GM21526 (cell line): ENCODE measurements around the gene USH1C.

Experiments used
- ATAC-seq: cut with Tn5 transposase; IDR thresholded peaks from one replicate; pipeline ENCODE4 v1.9.1; 2021; ENCODE audit warnings: moderate library complexity; ENCODE audit not compliant: unreplicated experiment, low FRiP score

USH1C gene

GRCh38 chr11:17571431-17572358 is 27.5 kb upstream of the USH1C start:
- no peak for ATAC-seq

DNA sequence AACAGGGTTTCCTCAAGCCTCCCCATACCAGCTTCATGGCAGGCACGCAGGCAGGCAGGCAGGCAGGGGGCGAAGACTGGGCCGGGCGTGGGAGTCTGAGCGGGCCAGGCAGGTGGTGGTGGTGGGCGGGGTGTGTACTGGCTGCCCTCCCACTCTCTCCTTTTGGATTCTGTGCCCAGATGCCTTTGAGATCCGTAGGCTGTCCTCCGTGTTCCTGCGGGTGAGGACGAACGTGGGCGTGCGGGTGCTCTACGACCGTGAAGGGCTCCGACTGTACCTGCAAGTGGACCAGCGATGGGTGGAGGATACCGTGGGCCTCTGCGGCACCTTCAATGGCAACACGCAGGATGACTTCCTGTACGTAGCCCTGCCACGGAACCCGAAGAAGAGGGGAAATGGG is 25.8 kb upstream of the USH1C start:
- ATAC-seq = no peak

- ATAC-seq = no peak
These were observed 24.7 kb upstream of the USH1C start for GRCh38 chr11:17568944-17569343.

- ATAC-seq = no peak
These were observed 20.4 kb upstream of the USH1C start for GRCh38 chr11:17564687-17565042.

DNA sequence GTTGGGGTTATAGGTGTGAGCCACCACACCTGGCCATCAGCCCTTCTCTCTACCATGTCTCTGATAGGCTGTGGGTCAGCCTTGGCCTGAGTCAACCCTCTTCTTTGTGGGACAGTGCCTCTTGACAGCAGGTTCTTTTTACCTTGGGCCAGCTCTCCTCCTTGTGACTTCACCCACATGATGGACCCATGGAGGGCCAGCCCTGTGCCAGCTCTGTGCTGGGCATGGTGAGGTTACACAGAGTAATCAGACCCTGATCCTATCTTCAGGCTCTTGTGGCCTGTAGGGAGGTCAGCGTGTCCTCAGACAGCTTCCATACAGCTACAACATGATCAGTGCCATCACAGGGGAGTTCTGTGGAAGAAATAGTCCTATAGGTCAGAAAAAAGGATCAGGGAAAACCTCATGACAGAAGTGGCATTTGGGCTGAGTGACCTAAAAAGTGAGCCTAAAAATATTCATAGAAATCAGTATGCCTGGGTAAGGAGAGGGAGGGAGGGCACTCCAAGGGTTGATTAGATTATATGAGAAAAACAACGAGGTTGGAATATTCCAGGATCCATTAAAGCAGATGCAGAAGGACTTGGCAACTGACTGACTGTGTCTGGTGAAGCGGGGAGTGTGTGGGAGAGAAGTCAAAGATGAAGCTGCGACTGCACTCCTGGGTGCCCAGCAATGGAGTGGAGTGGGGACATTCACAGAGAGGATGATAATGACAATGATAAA is 19.9 kb upstream of the USH1C start:
- no peak for ATAC-seq

DNA sequence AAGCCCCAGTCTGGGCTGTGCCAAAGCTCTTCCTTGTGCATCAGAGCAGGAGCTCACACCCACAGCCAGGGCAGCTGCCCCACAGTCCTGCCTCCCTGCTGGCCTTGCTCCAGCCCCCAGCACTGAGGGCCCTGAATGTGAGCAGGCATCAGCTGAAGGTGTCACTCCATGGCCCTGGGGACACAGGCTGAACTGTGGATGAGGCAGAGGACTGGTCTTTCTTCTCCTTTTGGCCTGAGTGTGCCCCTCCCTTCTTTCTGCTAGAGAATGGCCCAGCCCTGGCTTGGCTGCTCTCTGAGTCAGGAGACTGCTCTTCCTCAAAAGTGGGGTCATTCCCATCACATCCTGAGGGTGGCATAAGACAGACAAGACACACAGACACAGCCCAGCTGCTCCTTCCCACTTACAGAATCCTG is 19.0 kb upstream of the USH1C start:
- ATAC-seq = no peak

DNA sequence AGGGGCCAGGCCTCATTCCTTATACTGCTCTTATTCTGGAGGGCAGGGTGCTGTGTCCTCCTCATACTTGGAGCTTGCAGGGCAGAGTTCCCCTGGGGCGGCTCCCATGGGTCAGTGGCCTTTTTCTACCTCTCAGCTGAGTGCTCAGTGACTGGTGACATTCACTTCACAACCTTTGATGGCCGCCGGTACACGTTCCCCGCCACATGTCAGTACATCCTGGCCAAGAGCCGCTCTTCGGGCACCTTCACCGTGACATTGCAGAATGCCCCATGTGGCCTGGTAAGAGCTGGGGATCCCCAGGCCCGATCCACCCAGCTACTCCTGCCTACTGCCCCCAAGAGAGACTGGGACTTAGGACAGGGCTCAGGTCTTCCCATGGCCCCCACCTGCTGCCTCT is 17.3 kb upstream of the USH1C start:
- ATAC-seq = no peak

GRCh38 chr11:17561111-17561415 is 16.8 kb upstream of the USH1C start:
- ATAC-seq = no peak

GRCh38 chr11:17560281-17561110 is 16.3 kb upstream of the USH1C start:
- ATAC-seq = no peak

GRCh38 chr11:17559341-17560087 is 15.3 kb upstream of the USH1C start:
- no peak for ATAC-seq

DNA sequence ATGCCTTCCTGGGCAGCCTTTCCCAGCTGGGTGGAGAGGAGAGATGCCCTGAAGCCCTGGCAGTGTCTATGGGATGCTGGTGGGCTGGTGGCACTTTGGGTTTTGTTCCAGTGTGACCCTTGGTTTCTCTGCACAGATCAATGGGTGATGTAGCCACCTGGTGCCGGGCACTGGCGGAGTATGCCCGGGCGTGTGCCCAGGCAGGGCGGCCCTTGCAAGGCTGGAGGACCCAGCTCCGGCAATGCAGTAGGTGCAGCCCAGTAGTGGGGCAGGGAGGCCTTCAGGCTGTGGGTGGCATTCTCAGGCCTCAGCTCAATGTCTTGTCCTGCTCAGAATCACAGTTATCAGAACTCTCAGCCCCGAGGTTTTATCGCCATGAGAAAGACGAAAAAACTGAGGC is 14.7 kb upstream of the USH1C start:
- no peak for ATAC-seq

- ATAC-seq = no peak
These were observed 14.0 kb upstream of the USH1C start for GRCh38 chr11:17558025-17558780.

DNA sequence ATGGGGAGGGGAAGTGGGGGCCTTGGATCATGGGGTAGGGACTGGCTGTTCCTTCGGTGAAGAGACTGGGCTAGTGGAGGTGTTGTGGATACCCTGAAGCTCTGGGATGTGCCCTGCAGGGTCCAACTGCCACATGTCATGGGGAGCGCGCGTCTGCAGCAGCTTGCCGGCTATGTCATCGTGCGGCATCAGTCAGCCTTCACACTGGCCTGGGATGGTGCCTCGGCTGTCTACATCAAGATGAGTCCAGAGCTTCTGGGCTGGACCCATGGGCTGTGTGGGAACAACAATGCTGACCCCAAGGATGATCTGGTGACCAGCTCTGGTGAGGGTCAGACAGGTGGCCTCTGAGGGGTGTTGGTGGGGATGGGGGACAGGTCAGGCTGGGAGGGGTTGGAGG is 12.8 kb upstream of the USH1C start:
- no peak for ATAC-seq

DNA sequence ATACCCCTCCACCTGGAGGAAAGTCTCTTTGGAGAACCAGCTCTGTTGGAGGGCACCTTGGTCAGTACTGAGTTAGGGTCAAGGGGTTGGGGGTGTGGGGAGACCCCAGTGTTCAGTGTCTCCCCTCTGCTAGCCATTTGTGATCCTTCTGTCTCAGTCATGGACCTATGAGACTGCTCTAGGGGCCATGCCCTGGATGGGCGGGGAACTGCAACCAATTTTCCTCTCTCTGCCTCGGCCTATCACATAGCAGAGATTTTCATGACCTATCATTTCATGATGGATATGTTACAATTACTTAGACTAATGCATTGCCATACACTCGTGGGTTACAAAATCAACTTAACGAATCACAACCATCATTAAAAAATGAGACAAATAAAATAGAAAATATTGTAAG is 10.3 kb upstream of the USH1C start:
- no peak for ATAC-seq

DNA sequence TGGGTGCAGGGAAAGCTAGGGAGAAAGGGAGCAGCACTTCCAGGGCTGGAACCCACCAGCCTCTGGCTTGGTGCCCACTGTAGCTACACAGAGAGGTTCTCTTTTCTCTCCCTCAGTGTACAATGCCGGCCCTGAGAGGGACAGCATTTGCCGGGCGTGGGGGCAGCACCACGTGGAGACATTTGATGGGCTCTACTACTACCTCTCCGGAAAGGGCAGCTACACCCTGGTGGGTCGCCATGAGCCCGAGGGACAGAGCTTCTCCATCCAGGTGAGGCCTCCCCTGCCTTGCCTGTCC is 9.0 kb upstream of the USH1C start:
- ATAC-seq = no peak

DNA sequence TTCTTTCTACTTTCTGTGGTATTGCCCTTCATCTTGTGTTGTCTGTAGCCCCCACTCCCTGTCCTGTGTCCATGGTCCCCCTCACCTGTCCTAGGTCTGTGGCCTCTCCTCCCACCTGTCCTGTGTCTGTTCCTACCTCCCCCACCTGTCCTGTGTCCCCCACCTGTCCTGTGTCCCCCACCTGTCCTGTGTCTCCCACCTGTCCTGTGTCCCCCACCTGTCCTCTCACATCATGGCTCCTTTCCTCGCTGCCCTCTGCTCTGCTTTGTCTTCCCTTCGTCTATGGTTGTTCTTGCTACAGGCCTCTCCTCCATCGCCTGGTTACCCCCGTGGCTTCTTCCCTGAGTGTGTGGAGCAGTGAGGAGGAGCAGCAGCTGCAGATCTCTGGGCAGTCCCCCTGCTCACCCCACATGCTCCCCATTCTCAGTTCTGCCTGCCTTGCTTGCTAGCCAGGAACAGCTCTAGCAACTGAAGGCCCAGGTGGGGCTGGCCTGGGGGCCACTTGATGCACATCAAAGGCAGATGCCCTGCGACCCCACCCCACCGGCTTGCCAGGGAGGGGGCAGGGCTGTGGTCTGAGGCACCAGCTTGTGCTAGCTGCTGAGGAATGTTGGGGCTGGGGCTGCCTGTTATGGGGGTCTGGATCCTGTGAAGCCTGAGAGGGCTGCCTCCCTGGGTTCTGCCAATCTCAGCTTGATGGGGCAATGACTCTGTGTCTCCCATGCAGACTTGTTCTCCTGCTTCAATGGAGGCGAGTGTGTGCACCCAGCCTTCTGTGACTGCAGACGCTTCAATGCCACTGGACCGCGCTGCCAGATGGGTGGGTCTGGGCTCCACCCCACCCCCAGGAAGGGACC is 8.4 kb upstream of the USH1C start:
- ATAC-seq = no peak

DNA sequence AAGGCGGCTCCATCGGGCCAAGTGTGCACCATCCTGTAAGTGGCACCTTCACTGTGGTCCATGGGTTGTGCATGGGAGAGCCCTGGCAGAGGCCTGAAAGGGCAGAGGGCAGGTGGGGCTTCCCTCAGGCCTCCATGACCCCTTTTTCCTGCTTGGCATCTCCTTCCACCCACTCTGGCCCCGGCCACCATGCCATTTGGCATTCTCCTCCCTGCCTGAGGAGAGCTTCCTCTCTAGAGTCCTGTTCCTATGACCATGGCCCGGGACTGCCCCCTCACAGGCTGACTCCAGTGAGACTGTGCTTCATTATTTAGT is 7.8 kb upstream of the USH1C start:
- ATAC-seq = no peak

- no peak for ATAC-seq
These were observed 7.3 kb upstream of the USH1C start for GRCh38 chr11:17551347-17552040.
